GM12878 (cell line): ENCODE measurements around the gene DMD. TPM values are rescaled to one million over a fixed set of nuclear protein-coding genes. Genes with fewer than 3 reads are reported as not detected.

Experiments used
- ATAC-seq: fragments of 200-7000 bp; cut with Tn5 transposase; 3 replicates; pipeline ENCODE4 v1.9.1; 2020; ENCODE audit warnings: mild to moderate bottlenecking, moderate library complexity
- BruUV-seq: library from RNA; stranded (reverse); fragments of 400-500 nt; replicated peaks from 2 replicates; lab custom pipeline; 2021; lab: Mats Ljungman, UMichigan
- CTCF ChIA-PET: fragments of 300-600 bp; sonication (Branson Sonifier 250); formaldehyde crosslinking; extraction: SDS; loops from one replicate; lab custom pipeline; 2021; ENCODE audit warnings: inconsistent platforms; lab: Yijun Ruan, JAX
- POLR2A ChIA-PET: fragments of 350-600 bp; formaldehyde crosslinking; extraction: SDS; loops from one replicate; lab custom pipeline; 2021; ENCODE audit warnings: inconsistent platforms; lab: Charles Lee
- RAD21 ChIA-PET: fragments of 300-600 bp; sonication (Branson Sonifier 250); formaldehyde crosslinking; loops from one replicate; lab custom pipeline; 2023; ENCODE audit warnings: antibody characterized with exemption; ENCODE audit not compliant: unreplicated experiment; lab: Charles Lee
- SMC1A ChIA-PET: fragments of 300-600 bp; sonication (Branson Sonifier 250); formaldehyde crosslinking; loops from one replicate; lab custom pipeline; 2023; ENCODE audit not compliant: unreplicated experiment, uncharacterized antibody; lab: Charles Lee
- DNase-seq: peaks from one replicate; pipeline ENCODE4 v3.0.0-alpha.2; 2011; ENCODE audit warnings: low read depth, low spot score
- FAIRE-seq: peaks from 3 replicates; lab custom pipeline; 2011; peaks lifted over from hg19 to GRCh38; lab: Jason Lieb, UNC
- H2AFZ ChIP-seq: 2 replicates; pipeline ENCODE4 v1.6.0; 2011; ENCODE audit warnings: low read depth, low read length, control low read depth; ENCODE audit not compliant: control insufficient read depth
- H3K27ac ChIP-seq: 2 replicates; pipeline ENCODE4 v1.5.1; 2011; ENCODE audit warnings: control low read depth; ENCODE audit not compliant: control insufficient read depth, insufficient read depth
- H3K27me3 ChIP-seq, 2 experiments: replicated peaks in 1 of 2; 2 replicates each; pipeline versions ENCODE4 v1.6.0 to v1.6.1; 2011; ENCODE audit warnings: low read length in 1 of 2; ENCODE audit not compliant: control insufficient read depth in 2 of 2, insufficient read depth in 2 of 2
- H3K36me3 ChIP-seq, 2 experiments: 2 replicates each; pipeline ENCODE4 v1.5.1; 2011; ENCODE audit warnings: low read length in 1 of 2; ENCODE audit not compliant: control insufficient read depth in 2 of 2, insufficient read depth in 2 of 2
- H3K4me1 ChIP-seq: 2 replicates; pipeline ENCODE4 v1.6.1; 2011; ENCODE audit warnings: mild to moderate bottlenecking, low read length, moderate library complexity, mixed read lengths; ENCODE audit not compliant: control insufficient read depth, insufficient read depth
- H3K4me2 ChIP-seq: 2 replicates; pipeline ENCODE4 v1.6.0; 2011; ENCODE audit warnings: control low read depth; ENCODE audit not compliant: control insufficient read depth, insufficient read depth
- H3K4me3 ChIP-seq: fragments of 200-600 bp; sonication (generic); 2 replicates; pipeline ENCODE4 v1.5.1; 2016
- H3K79me2 ChIP-seq: 2 replicates; pipeline ENCODE4 v1.6.0; 2011; ENCODE audit warnings: low read length; ENCODE audit not compliant: control insufficient read depth, insufficient read depth
- H3K9ac ChIP-seq: 2 replicates; pipeline ENCODE4 v1.8.0; 2011; ENCODE audit warnings: low read length, control low read depth, mixed read lengths; ENCODE audit not compliant: control insufficient read depth, insufficient read depth
- H3K9me3 ChIP-seq: replicated peaks from 3 replicates; pipeline ENCODE4 v1.5.1; 2011; ENCODE audit warnings: mild to moderate bottlenecking, low read length; ENCODE audit not compliant: control insufficient read depth, insufficient read depth
- H4K20me1 ChIP-seq: 2 replicates; pipeline ENCODE4 v1.6.0; 2011; ENCODE audit not compliant: control insufficient read depth, insufficient read depth
- CHD1 ChIP-seq: IDR thresholded peaks from 2 replicates; pipeline ENCODE4 v1.6.1; 2012; ENCODE audit warnings: low read depth, low read length, improper control_type of control experiment
- DPF2 ChIP-seq: fragments of 450-650 bp; IDR thresholded peaks from 2 replicates; pipeline ENCODE4 v1.6.1; 2017; ENCODE audit warnings: mild to moderate bottlenecking
- EZH2 ChIP-seq: IDR thresholded peaks from 2 replicates; pipeline ENCODE4 v1.6.1; 2012; ENCODE audit warnings: low read depth, mild to moderate bottlenecking, control low read depth, inconsistent platforms, low read length, borderline replicate concordance; ENCODE audit not compliant: control insufficient read depth
- MEF2B ChIP-seq: fragments of 450-650 bp; IDR thresholded peaks from 2 replicates; pipeline ENCODE4 v1.6.1; 2018; ENCODE audit warnings: mild to moderate bottlenecking, moderate library complexity; ENCODE audit not compliant: partially characterized antibody, poor library complexity, severe bottlenecking
- MYB ChIP-seq: fragments of 150-350 bp; IDR thresholded peaks from 2 replicates; pipeline ENCODE4 v1.6.1; 2014; ENCODE audit warnings: mild to moderate bottlenecking, low read depth, low read length, borderline replicate concordance
- NFIC ChIP-seq: IDR thresholded peaks from 2 replicates; pipeline ENCODE4 v1.6.1; 2012; ENCODE audit warnings: low read depth, mild to moderate bottlenecking, inconsistent platforms, low read length, moderate library complexity
- NFYA ChIP-seq: IDR thresholded peaks from 2 replicates; pipeline ENCODE4 v1.6.1; 2011; ENCODE audit warnings: low read depth, mild to moderate bottlenecking, low read length, improper control_type of control experiment, borderline replicate concordance
- PAX5 ChIP-seq: IDR thresholded peaks from 2 replicates; pipeline ENCODE4 v1.6.1; 2011; ENCODE audit warnings: low read depth, low read length, borderline replicate concordance
- PKNOX1 ChIP-seq: fragments of 450-650 bp; IDR thresholded peaks from 2 replicates; pipeline ENCODE4 v1.6.1; 2016; ENCODE audit warnings: mild to moderate bottlenecking
- RFX5 ChIP-seq: IDR thresholded peaks from 2 replicates; pipeline ENCODE4 v1.6.1; 2011; ENCODE audit warnings: low read depth, low read length, improper control_type of control experiment
- SIN3A ChIP-seq: IDR thresholded peaks from 2 replicates; pipeline ENCODE4 v1.6.1; 2012; ENCODE audit warnings: low read depth, low read length, improper control_type of control experiment
- SKIL ChIP-seq: fragments of 450-650 bp; IDR thresholded peaks from 2 replicates; pipeline ENCODE4 v1.6.1; 2017; ENCODE audit warnings: mild to moderate bottlenecking, low read depth, inconsistent platforms; ENCODE audit not compliant: poor library complexity, severe bottlenecking
- WGBS: methylation state at CpG from one replicate; pipeline ENCODE4 v1.1.6; 2016; ENCODE audit warnings: low lambda C conversion rate; ENCODE audit not compliant: insufficient replicate concordance, insufficient coverage; ENCODE audit errors: missing lambda C conversion rate; 5-methylcytosine and 5-hydroxymethylcytosine counted together
- in situ Hi-C: fragments of 300-500 bp; cut with MboI; formaldehyde crosslinking; loops from 9 replicates; pipeline ENCODE4 v1.14.3; 2018; ENCODE audit warnings: mixed read lengths
- intact Hi-C: fragments of 100-400 bp; cut with micrococcal nuclease; formaldehyde crosslinking; loops from one replicate; pipeline ENCODE4 v1.14.2; 2022; ENCODE audit not compliant: unreplicated experiment
- polyA plus RNA-seq, 11 experiments: library from polyadenylated mRNA; depleted of rRNA in 4 of 11; unstranded in 6 of 11; stranded (reverse) in 5 of 11; fragments of >200 nt; fragmentation: Nextera tagmentation in 4 of 11; fragmentation: Illumina TruSeq in 1 of 11; extraction: Ambion mirVana in 4 of 11; extraction: Trizol in 1 of 11; gene quantifications; 1 replicate in 1 of 11; 2 replicates in 10 of 11; pipeline versions ENCODE4 v1.2.1 to v1.2.3, GENCODE V29; 2011 to 2016; ENCODE audit warnings: inconsistent platforms in 2 of 11, missing spikeins in 2 of 11, low read depth in 1 of 11
- total RNA-seq, 4 experiments: library from RNA; depleted of rRNA in 3 of 4; stranded (reverse); fragments of >200 nt in 3 of 4; fragmentation: Illumina TruSeq in 1 of 4; extraction: Trizol in 1 of 4; gene quantifications; 2 replicates each; pipeline versions ENCODE4 v1.2.1 to v1.2.3, GENCODE V29; 2013 to 2021

Gene DMD
- total and polyA plus RNA-seq, 10 of the 15 experiments (the other 5 are each of a cell fraction or from before 2014, with no cell fraction given): 1.4 to 24.3 (median 4.3) TPM

GRCh38 chrX:32745323-32745722 lies 466.0 kb downstream of the DMD start:
- ChIA-PET SMC1A (no interaction called here), POLR2A (no interaction called here), CTCF (no interaction called here), RAD21 (no interaction called here)
- TF ChIP-seq EZH2 (no peak), PKNOX1 (no peak), SIN3A (no peak), MEF2B (no peak)
- H3K79me2 ChIP-seq: no peaks in the 10 kb centered on the region
- FAIRE-seq (no peak), DNase-seq (no peak), ATAC-seq (no peak)
- no peak overlapping the region for H3K4me2 ChIP-seq
- in situ Hi-C loops (no loop called here), intact Hi-C loops (no loop called here)
- H3K4me1 ChIP-seq: no peaks in the 10 kb centered on the region
- BruUV-seq: no TSS peak
- no peak overlapping the region for H2AFZ ChIP-seq
- H4K20me1 ChIP-seq: no peaks in the 10 kb centered on the region
- no peak overlapping the region for H3K27ac ChIP-seq
- H3K36me3 ChIP-seq: no peaks in the 10 kb centered on the region
- no peak overlapping the region for H3K4me3 ChIP-seq
- no peak overlapping the region for H3K9ac ChIP-seq
- no peaks in the 10 kb centered on the region for H3K27me3 ChIP-seq
- no peaks in the 10 kb centered on the region for H3K9me3 ChIP-seq
- WGBS: 0% methylated on average over 2 of the region's 2 CpGs

GRCh38 chrX:32744921-32745320 lies 466.4 kb downstream of the DMD start:
- H3K27me3 ChIP-seq: no peaks in the 10 kb centered on the region
- H3K9ac ChIP-seq: no peak overlapping the region
- H3K36me3 ChIP-seq: no peaks in the 10 kb centered on the region
- ChIA-PET POLR2A (no interaction called here), CTCF (no interaction called here), RAD21 (no interaction called here), SMC1A (no interaction called here)
- no peaks in the 10 kb centered on the region for H3K9me3 ChIP-seq
- BruUV-seq: no TSS peak
- ATAC-seq (no peak), DNase-seq (no peak), FAIRE-seq (no peak)
- TF ChIP-seq NFYA (no peak), DPF2 (no peak), MYB (no peak), PAX5 (no peak), CHD1 (no peak), RFX5 (no peak), NFIC (no peak), SKIL (no peak)
- no peaks in the 10 kb centered on the region for H4K20me1 ChIP-seq
- H3K27ac ChIP-seq: no peak overlapping the region
- in situ Hi-C loops: no loop called here
- H3K79me2 ChIP-seq: no peaks in the 10 kb centered on the region
- intact Hi-C loops: no loop called here
- H3K4me3 ChIP-seq: no peak overlapping the region
- no peaks in the 10 kb centered on the region for H3K4me1 ChIP-seq
- no peak overlapping the region for H3K4me2 ChIP-seq
- WGBS: 22% methylated on average over 1 of the region's 1 CpG
- no peak overlapping the region for H2AFZ ChIP-seq
